ENCODE data around the gene LPA. TPM values are rescaled to one million over a fixed set of nuclear protein-coding genes. Genes with fewer than 3 reads are reported as not detected.

The LPA gene
- polyA plus RNA-seq, 1 experiment: not detected

DNA sequence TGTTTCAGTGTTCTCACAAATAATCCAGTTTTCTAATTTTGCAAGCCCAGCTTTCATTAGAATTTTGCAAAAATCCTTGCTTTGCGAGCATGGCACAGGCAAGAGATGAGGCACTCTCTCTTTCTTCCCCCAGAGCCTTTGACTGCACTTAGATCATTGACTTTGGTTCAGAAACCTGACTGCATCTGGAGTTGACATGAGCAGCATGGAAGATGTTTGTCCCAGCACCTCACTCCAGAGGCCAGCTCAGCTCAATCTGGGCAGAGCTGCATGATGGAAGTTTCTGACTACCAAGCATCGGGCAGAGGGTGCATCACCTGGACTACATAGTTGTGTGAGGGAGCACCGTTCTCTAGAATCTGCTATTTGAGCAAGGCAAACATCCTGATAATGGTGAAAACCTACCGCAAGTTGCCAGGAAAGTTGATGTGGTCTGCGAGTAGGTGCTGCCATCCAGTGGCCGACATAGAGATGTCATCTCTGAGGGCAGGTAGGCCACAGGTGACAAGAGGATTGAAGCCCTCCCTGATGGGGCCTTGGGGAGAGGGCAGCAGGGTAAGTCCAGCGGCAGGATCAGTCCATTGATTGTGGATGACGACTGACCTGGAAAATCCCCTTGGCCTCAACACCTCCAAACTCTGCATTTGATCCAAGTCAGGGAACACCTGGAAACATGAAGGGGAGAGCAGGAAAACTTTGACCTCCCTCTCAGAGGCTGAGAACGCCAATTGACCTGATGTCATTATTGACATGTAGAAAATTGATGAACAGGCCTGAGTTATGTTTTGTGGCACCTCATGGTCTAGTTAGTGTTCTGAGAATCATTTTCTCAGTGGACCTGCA, 3.8 kb upstream of the LPA start:
- POLR2A ChIA-PET: no interaction called here

DNA sequence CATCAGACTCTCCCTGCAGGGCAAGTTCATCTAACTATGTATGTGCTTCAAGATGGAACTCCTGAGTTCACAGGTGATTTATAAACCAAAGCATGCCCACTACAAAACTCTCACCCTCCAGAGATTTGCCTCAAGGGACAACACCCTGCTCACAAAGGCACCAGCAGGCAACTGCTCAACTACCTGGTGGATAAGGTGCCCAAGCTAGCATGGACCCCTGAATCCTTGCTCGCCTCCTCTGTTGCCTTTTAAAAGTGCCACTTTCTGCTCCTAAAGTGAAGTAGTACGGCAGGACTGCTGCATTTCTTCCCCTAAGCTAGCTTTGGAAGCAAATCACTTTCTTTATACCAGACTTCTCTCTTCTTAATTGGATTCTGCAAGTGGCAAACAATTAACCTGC, 1.2 kb downstream of the LPA start:
- Histone ChIP-seq H3K9me3 (ENCODE audit: control insufficient read depth, insufficient read depth, low read length) (peaks cover 27% of the 10 kb centered on the region), H3K27me3 (ENCODE audit: control insufficient read depth, insufficient read depth, low read length) (no peaks in the 10 kb centered on the region), H3K4me3 (ENCODE audit: low read depth, low read length) (no peak overlapping the region), H3K27ac (ENCODE audit: low read depth, low read length) (no peak overlapping the region)
- no peak for DNase-seq (ENCODE audit: low read depth, low spot score)
- TF ChIP-seq, protein P1, sequence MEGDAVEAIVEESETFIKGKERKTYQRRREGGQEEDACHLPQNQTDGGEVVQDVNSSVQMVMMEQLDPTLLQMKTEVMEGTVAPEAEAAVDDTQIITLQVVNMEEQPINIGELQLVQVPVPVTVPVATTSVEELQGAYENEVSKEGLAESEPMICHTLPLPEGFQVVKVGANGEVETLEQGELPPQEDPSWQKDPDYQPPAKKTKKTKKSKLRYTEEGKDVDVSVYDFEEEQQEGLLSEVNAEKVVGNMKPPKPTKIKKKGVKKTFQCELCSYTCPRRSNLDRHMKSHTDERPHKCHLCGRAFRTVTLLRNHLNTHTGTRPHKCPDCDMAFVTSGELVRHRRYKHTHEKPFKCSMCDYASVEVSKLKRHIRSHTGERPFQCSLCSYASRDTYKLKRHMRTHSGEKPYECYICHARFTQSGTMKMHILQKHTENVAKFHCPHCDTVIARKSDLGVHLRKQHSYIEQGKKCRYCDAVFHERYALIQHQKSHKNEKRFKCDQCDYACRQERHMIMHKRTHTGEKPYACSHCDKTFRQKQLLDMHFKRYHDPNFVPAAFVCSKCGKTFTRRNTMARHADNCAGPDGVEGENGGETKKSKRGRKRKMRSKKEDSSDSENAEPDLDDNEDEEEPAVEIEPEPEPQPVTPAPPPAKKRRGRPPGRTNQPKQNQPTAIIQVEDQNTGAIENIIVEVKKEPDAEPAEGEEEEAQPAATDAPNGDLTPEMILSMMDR (IDR thresholded peaks at IDR 0.05; ENCODE audit: low read depth, low read length): no peak
- ChIA-PET POLR2A (no interaction called here), CTCF (no interaction called here)

More for the DNA sequence above, 3.8 kb upstream of the LPA start:
- no peak for DNase-seq (ENCODE audit: low read depth, low spot score)
- Histone ChIP-seq H3K4me3 (ENCODE audit: low read depth, low read length) (no peak overlapping the region), H3K9me3 (ENCODE audit: control insufficient read depth, insufficient read depth, low read length) (peaks cover 29% of the 10 kb centered on the region; the same call in 1 of the 2 replicates), H3K27me3 (ENCODE audit: control insufficient read depth, insufficient read depth, low read length) (no peaks in the 10 kb centered on the region), H3K27ac (ENCODE audit: low read depth, low read length) (no peak overlapping the region)
- TF ChIP-seq, protein P1 (IDR thresholded peaks at IDR 0.05; ENCODE audit: low read depth, low read length): no peak
- CTCF ChIA-PET: no interaction called here

DNA sequence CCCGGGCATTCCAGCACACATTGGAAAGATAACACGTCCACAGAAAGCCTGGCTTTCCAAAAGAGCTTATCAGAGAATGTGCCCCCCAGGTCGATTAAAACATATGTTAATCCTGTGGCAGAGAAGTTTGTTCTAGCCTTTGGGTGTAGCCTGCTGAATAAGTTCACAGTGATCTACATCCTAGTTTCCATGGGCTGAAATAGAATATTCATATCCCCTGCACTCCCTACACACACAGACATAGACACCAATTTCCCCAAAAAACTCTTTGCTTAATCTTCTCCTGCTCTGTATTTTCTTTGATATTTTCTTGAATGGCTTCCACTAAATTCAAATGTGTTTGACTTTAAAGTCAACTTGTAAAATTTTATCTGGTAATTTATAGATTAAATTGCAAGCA, 1.6 kb downstream of the LPA start:
- ChIA-PET CTCF (no interaction called here), POLR2A (no interaction called here)
- no peak for DNase-seq (ENCODE audit: low read depth, low spot score)
- no peak overlapping the region for H3K27ac ChIP-seq (ENCODE audit: low read depth, low read length)
- no peaks in the 10 kb centered on the region for H3K27me3 ChIP-seq (ENCODE audit: control insufficient read depth, insufficient read depth, low read length)
- no peak overlapping the region for H3K4me3 ChIP-seq (ENCODE audit: low read depth, low read length)
- TF ChIP-seq, protein P1 (IDR thresholded peaks at IDR 0.05; ENCODE audit: low read depth, low read length): no peak
- peaks cover 25% of the 10 kb centered on the region for H3K9me3 ChIP-seq (ENCODE audit: control insufficient read depth, insufficient read depth, low read length)

DNA sequence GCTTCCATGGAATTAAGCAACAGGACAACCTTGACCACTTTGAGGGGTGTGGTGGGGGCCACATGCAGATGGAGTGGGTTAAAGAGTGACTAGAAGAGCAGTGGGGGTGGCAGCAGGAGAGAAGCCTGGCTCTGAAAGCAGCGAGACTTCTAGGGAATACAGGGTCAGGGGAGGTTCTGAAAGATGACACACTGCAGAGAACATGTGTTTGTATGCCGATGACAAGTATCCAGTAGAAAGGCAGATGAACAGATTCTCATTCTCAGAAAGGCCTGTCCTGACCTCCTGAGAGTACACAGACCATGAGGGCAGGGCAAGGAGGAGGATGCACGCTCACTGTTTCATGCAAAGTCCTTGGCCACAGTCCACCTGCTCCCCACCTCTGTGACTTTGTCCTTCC, 2.9 kb downstream of the LPA start:
- no peak overlapping the region for H3K4me3 ChIP-seq (ENCODE audit: low read depth, low read length)
- DNase-seq (ENCODE audit: low read depth, low spot score): no peak
- TF ChIP-seq, protein P1 (IDR thresholded peaks at IDR 0.05; ENCODE audit: low read depth, low read length): no peak
- CTCF ChIA-PET: no interaction called here
- peaks cover 25% of the 10 kb centered on the region for H3K9me3 ChIP-seq (ENCODE audit: control insufficient read depth, insufficient read depth, low read length)
- no peaks in the 10 kb centered on the region for H3K27me3 ChIP-seq (ENCODE audit: control insufficient read depth, insufficient read depth, low read length)
- no peak overlapping the region for H3K27ac ChIP-seq (ENCODE audit: low read depth, low read length)
- POLR2A ChIA-PET: no interaction called here

DNA sequence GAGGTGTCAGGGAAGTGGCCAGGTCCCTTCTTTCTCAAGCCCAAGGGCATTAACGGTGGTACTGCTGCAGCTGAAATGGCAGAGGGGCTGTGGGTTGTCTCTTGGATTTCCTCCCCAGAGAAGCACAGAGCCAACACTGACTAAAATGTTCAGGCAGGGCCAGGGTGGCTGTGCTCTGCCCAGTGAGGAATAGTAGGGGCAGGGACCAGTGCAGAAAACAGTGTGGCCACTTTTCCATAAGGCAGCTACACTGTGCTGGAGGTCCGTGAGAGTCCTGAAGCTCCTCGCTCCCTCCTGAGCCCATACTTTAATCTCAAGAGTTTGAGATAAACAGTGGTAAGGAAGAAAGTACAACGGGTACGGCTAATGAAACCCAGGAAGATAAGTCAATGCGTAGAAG, 4.5 kb downstream of the LPA start:
- ChIA-PET CTCF (no interaction called here), POLR2A (no interaction called here)
- TF ChIP-seq, protein P1 (IDR thresholded peaks at IDR 0.05; ENCODE audit: low read depth, low read length): no peak
- no peak overlapping the region for H3K27ac ChIP-seq (ENCODE audit: low read depth, low read length)
- H3K9me3 ChIP-seq (ENCODE audit: control insufficient read depth, insufficient read depth, low read length): peaks cover 33% of the 10 kb centered on the region
- H3K4me3 ChIP-seq (ENCODE audit: low read depth, low read length): no peak overlapping the region
- no peak for DNase-seq (ENCODE audit: low read depth, low spot score)
- H3K27me3 ChIP-seq (ENCODE audit: control insufficient read depth, insufficient read depth, low read length): no peaks in the 10 kb centered on the region

All from AG04450 (cell line).